WTC11 (cell line): ENCODE data around the gene LY6G5C. TPM values are rescaled to one million over a fixed set of nuclear protein-coding genes. Genes with fewer than 3 reads are reported as not detected.

ENCODE experiments used
- ATAC-seq: fragments of 200-7000 bp; cut with Tn5 transposase; 2 replicates; pipeline ENCODE4 v1.10.0; 2021; ENCODE audit warnings: mild to moderate bottlenecking, moderate library complexity
- CTCF ChIA-PET: fragments of 300-600 bp; sonication (Branson Sonifier 250); formaldehyde crosslinking; loops from one replicate; lab custom pipeline; 2021; ENCODE audit warnings: antibody characterized with exemption; lab: Charles Lee
- POLR2A ChIA-PET: fragments of 350-600 bp; sonication (Branson Sonifier 250); formaldehyde crosslinking; loops from one replicate; lab custom pipeline; 2021; ENCODE audit warnings: antibody characterized with exemption; lab: Charles Lee
- DNase-seq: peaks from one replicate; pipeline ENCODE4 v3.0.0; 2021; ENCODE audit warnings: low spot score
- H3K27ac Mint-ChIP-seq: 2 replicates; pipeline ENCODE4 v1.8.0; 2021; ENCODE audit warnings: mixed read lengths
- H3K27me3 Mint-ChIP-seq: 2 replicates; pipeline ENCODE4 v1.8.0; 2021; ENCODE audit warnings: low read depth, mild to moderate bottlenecking, moderate library complexity, mixed read lengths
- H3K36me3 Mint-ChIP-seq: 2 replicates; pipeline ENCODE4 v1.8.0; 2021; ENCODE audit warnings: mixed read lengths
- H3K4me1 Mint-ChIP-seq: 2 replicates; pipeline ENCODE4 v1.8.0; 2022; ENCODE audit warnings: mixed read lengths
- H3K4me3 Mint-ChIP-seq: 2 replicates; pipeline ENCODE4 v1.8.0; 2021; ENCODE audit warnings: mild to moderate bottlenecking, moderate library complexity, mixed read lengths
- H3K9me3 Mint-ChIP-seq: 2 replicates; pipeline ENCODE4 v1.8.0; 2021; ENCODE audit warnings: mixed read lengths
- CREB1 ChIP-seq: sonication (generic); formaldehyde crosslinking; IDR thresholded peaks from 2 replicates; pipeline ENCODE4 v1.8.0; 2023; ENCODE audit warnings: mild to moderate bottlenecking, missing genetic modification reagents
- E2F1 ChIP-seq: sonication (generic); formaldehyde crosslinking; IDR thresholded peaks from 2 replicates; pipeline ENCODE4 v1.8.0; 2022; ENCODE audit warnings: mild to moderate bottlenecking, missing genetic modification reagents
- E2F5 ChIP-seq: sonication (generic); formaldehyde crosslinking; IDR thresholded peaks from 2 replicates; pipeline ENCODE4 v1.8.1; 2022; ENCODE audit warnings: mild to moderate bottlenecking, moderate library complexity, missing genetic modification reagents
- GRHL2 ChIP-seq: fragments of 250-450 bp; sonication (Bioruptor Pico); IDR thresholded peaks from 2 replicates; pipeline ENCODE4 v1.8.0; 2022; ENCODE audit warnings: mild to moderate bottlenecking, moderate library complexity; ENCODE audit not compliant: insufficient replicate concordance, severe bottlenecking
- HMGA2 ChIP-seq: fragments of 250-450 bp; sonication (Bioruptor Pico); IDR thresholded peaks from 2 replicates; pipeline ENCODE4 v1.4.0; 2021; ENCODE audit warnings: mild to moderate bottlenecking, moderate library complexity
- HMGXB4 ChIP-seq: sonication (generic); formaldehyde crosslinking; IDR thresholded peaks from 2 replicates; pipeline ENCODE4 v1.8.1; 2023; ENCODE audit warnings: mild to moderate bottlenecking, moderate library complexity, missing genetic modification reagents
- IRF2 ChIP-seq: sonication (generic); formaldehyde crosslinking; IDR thresholded peaks from 2 replicates; pipeline ENCODE4 v1.8.0; 2022; ENCODE audit warnings: low read depth, missing genetic modification reagents, borderline replicate concordance
- MLX ChIP-seq: sonication (generic); formaldehyde crosslinking; IDR thresholded peaks from 2 replicates; pipeline ENCODE4 v1.8.1; 2023; ENCODE audit warnings: mild to moderate bottlenecking, missing genetic modification reagents, moderate library complexity
- NFYB ChIP-seq: sonication (generic); formaldehyde crosslinking; conservative IDR thresholded peaks from 2 replicates; pipeline ENCODE4 v1.8.0; 2022; ENCODE audit warnings: low read depth, missing genetic modification reagents
- NR1H2 ChIP-seq: sonication (generic); formaldehyde crosslinking; IDR thresholded peaks from 2 replicates; pipeline ENCODE4 v1.9.0; 2021; ENCODE audit warnings: mild to moderate bottlenecking, moderate library complexity, missing genetic modification reagents
- NR3C1 ChIP-seq: sonication (generic); formaldehyde crosslinking; conservative IDR thresholded peaks from 2 replicates; pipeline ENCODE4 v1.8.1; 2023; ENCODE audit warnings: low read depth, mild to moderate bottlenecking, missing genetic modification reagents
- OVOL2 ChIP-seq: fragments of 250-450 bp; sonication (Bioruptor Pico); IDR thresholded peaks from 2 replicates; pipeline ENCODE4 v1.9.0; 2021; ENCODE audit warnings: mild to moderate bottlenecking, borderline replicate concordance
- SMAD3 ChIP-seq: sonication (generic); formaldehyde crosslinking; IDR thresholded peaks from 2 replicates; pipeline ENCODE4 v1.8.0; 2022; ENCODE audit warnings: missing genetic modification reagents, mild to moderate bottlenecking, borderline replicate concordance
- ZBTB43 ChIP-seq: sonication (generic); formaldehyde crosslinking; IDR thresholded peaks from 2 replicates; pipeline ENCODE4 v1.8.1; 2023; ENCODE audit warnings: mild to moderate bottlenecking, missing genetic modification reagents
- ZNF219 ChIP-seq: sonication (generic); formaldehyde crosslinking; IDR thresholded peaks from 2 replicates; pipeline ENCODE4 v1.8.0; 2023; ENCODE audit warnings: missing genetic modification reagents, mild to moderate bottlenecking, borderline replicate concordance
- ZNF671 ChIP-seq: fragments of 250-450 bp; sonication (Bioruptor Pico); IDR thresholded peaks from 2 replicates; pipeline ENCODE4 v1.8.0; 2021; ENCODE audit warnings: mild to moderate bottlenecking
- total RNA-seq: library from RNA; stranded (reverse); gene quantifications from 3 replicates; pipeline ENCODE4 v1.2.3, GENCODE V29; 2021

Gene LY6G5C
- total RNA-seq, 1 experiment from 2014 or later, result 1.0 TPM

GRCh38 chr6:31727034-31727716 is 46.3 kb upstream of the LY6G5C start (continued):
- TF ChIP-seq E2F1 (no peak), ZNF219 (CRISPR knock-in tag) (no peak), NR3C1 (CRISPR knock-in tag) (no peak), E2F5 (CRISPR knock-in tag) (no peak), CREB1 (no peak)

GRCh38 chr6:31725502-31726350 is 44.9 kb upstream of the LY6G5C start:
- Mint-ChIP-seq H3K36me3 (peaks cover 9% of the 10 kb centered on the region), H3K27ac (no peak overlapping the region; the same call in 1 of the 2 replicates), H3K27me3 (peaks cover 4% of the 10 kb centered on the region; the same call in 1 of the 2 replicates), H3K9me3 (no peaks in the 10 kb centered on the region), H3K4me3 (no peak overlapping the region), H3K4me1 (peaks cover 15% of the 10 kb centered on the region)
- DNase-seq (no peak), ATAC-seq (no peak)
- ChIA-PET CTCF (interaction anchor here (2.1 to 3.0 kb wide), 2 partner anchors 12 to 44 kb away, joined by 7 to 16 read pairs; no protein-coding TSS in a partner anchor), POLR2A (interaction anchor here (1.1 kb wide), 1 partner anchor 102 kb away, joined by 3 read pairs; the partner anchor contains the start of gene HSPA1B)
- TF ChIP-seq SMAD3 (CRISPR knock-in tag) (no peak), ZBTB43 (CRISPR knock-in tag) (no peak), MLX (CRISPR knock-in tag) (no peak), NR1H2 (CRISPR knock-in tag) (no peak), NFYB (CRISPR knock-in tag) (no peak), IRF2 (no peak), GRHL2 (CRISPR knock-in tag) (no peak), HMGA2 (CRISPR knock-in tag) (no peak), OVOL2 (CRISPR knock-in tag) (no peak), ZNF671 (CRISPR knock-in tag) (no peak), HMGXB4 (CRISPR knock-in tag) (no peak)
